PC-9 (cell line): ENCODE results near the gene TBX20. TPM values are rescaled to one million over a fixed set of nuclear protein-coding genes. Genes with fewer than 3 reads are reported as not detected.

Experiments used
- BruUV-seq: library from RNA; stranded (reverse); fragments of 400-500 nt; replicated peaks from 2 replicates; lab custom pipeline; 2021; lab: Mats Ljungman, UMichigan
- CTCF ChIA-PET: fragments of 300-600 bp; sonication (Branson Sonifier 250); formaldehyde crosslinking; loops from one replicate; lab custom pipeline; 2022; ENCODE audit warnings: antibody characterized with exemption; lab: Charles Lee
- POLR2A ChIA-PET: fragments of 300-600 bp; sonication (Branson Sonifier 250); formaldehyde crosslinking; loops from one replicate; lab custom pipeline; 2022; ENCODE audit warnings: antibody characterized with exemption; ENCODE audit not compliant: unreplicated experiment; lab: Charles Lee
- DNase-seq, 2 experiments: peaks; one replicate each; pipeline versions ENCODE4 v3.0.0 to v3.0.0-alpha.2; 2015 to 2022; ENCODE audit warnings: mixed read lengths in 1 of 2
- H2AFZ ChIP-seq: fragments of 200-600 bp; sonication (generic); 2 replicates; pipeline ENCODE4 v1.8.1; 2017; ENCODE audit warnings: antibody characterized with exemption
- H3F3A ChIP-seq: fragments of 200-600 bp; sonication (generic); 2 replicates; pipeline ENCODE4 v1.8.1; 2017; ENCODE audit warnings: antibody characterized with exemption, mild to moderate bottlenecking, low read depth; ENCODE audit not compliant: insufficient read depth
- H3K27ac ChIP-seq: fragments of 200-600 bp; sonication (generic); 2 replicates; pipeline ENCODE4 v1.6.1; 2016; ENCODE audit warnings: mixed run types
- H3K27me3 ChIP-seq: fragments of 200-600 bp; sonication (generic); 2 replicates; pipeline ENCODE4 v1.6.1; 2016; ENCODE audit warnings: low read depth, mixed run types; ENCODE audit not compliant: insufficient read depth
- H3K36me3 ChIP-seq: fragments of 200-600 bp; sonication (generic); 2 replicates; pipeline ENCODE4 v1.6.1; 2016; ENCODE audit warnings: low read depth, mixed run types
- H3K4me1 ChIP-seq: fragments of 200-600 bp; sonication (generic); replicated peaks from 2 replicates; pipeline ENCODE4 v1.6.1; 2016; ENCODE audit warnings: mixed run types; ENCODE audit not compliant: insufficient read depth
- H3K4me2 ChIP-seq: fragments of 200-600 bp; sonication (generic); 2 replicates; pipeline ENCODE4 v1.6.1; 2017; ENCODE audit warnings: mixed run types
- H3K4me3 ChIP-seq: fragments of 200-600 bp; sonication (generic); 2 replicates; pipeline ENCODE4 v1.6.1; 2016; ENCODE audit warnings: mixed run types
- H3K79me2 ChIP-seq: fragments of 200-600 bp; sonication (generic); 2 replicates; pipeline ENCODE4 v1.6.1; 2017; ENCODE audit warnings: low read depth, mixed run types
- H3K9me2 ChIP-seq: fragments of 200-600 bp; sonication (generic); 2 replicates; pipeline ENCODE4 v1.8.1; 2017; ENCODE audit warnings: mild to moderate bottlenecking; ENCODE audit not compliant: insufficient read depth
- H3K9me3 ChIP-seq: fragments of 200-600 bp; sonication (generic); 2 replicates; pipeline ENCODE4 v1.8.1; 2016; ENCODE audit warnings: low read depth; ENCODE audit not compliant: insufficient read depth
- H4K20me1 ChIP-seq: fragments of 200-600 bp; sonication (generic); 2 replicates; pipeline ENCODE4 v1.8.1; 2017; ENCODE audit not compliant: insufficient read depth
- EZH2 ChIP-seq: fragments of 200-600 bp; sonication (generic); IDR thresholded peaks from 2 replicates; pipeline ENCODE4 v1.8.0; 2017; ENCODE audit warnings: antibody characterized with exemption, low read depth
- intact Hi-C: fragments of 100-400 bp; cut with micrococcal nuclease; formaldehyde crosslinking; loops from one replicate; pipeline ENCODE4 v1.10.0; 2022; ENCODE audit not compliant: unreplicated experiment
- total RNA-seq: library from RNA; stranded (reverse); gene quantifications from 2 replicates; pipeline ENCODE4 v1.2.3, GENCODE V29; 2021
- TF ChIP-seq, protein P1 (sequence below): fragments of 200-600 bp; sonication (generic); conservative IDR thresholded peaks from 2 replicates; pipeline ENCODE4 v1.6.1; 2017; ENCODE audit warnings: mixed run types, antibody characterized with exemption, mild to moderate bottlenecking, moderate library complexity

The TBX20 gene
- total RNA-seq, 1 experiment from 2014 or later: 1.1 TPM

DNA sequence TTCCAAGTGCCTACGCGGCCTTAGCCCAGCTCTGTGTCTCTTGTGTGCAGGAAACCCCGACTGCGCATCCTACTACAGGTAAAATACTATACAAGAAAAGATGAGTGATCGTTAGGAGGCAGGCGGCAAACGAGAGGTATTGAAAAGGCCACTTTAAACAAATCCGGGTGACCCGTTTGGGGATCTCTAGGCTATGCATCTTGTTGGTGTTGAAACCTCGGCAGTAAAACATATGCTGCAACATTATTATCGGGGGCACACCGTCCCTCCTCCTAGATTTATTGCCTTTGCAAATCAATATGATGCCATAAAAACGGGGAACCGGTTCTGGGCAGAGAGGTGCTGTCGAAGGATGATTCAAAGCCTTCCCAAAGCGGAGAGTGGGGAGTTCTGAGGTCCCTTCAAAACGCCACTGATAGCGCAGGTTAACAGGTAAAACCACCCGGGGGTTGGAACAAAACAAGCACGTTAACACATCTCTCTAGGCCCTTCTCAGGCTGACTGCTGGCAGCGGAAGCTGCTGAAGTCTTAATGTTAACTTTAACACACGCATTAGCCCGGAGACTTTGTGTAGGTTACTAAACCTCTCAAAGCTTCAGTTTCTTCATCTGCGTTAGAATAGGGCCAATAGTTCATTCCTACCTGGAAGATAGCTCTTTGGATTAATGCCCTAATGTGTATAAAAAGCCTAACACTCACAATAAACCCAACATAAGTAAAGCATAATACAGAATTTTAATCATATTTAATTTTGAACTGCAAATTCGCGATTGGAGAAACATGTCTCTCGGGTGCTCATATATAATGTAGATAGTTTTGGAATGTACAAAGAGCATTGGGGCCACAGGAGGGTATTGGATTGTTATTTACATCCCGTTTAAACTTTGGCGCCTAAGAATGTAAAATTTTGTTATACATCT, 2.6 kb upstream of the TBX20 start:
- Histone ChIP-seq H3K4me3 (no peak overlapping the region), H3F3A (no peaks in the 10 kb centered on the region), H3K4me1 (no peaks in the 10 kb centered on the region), H2AFZ (no peak overlapping the region), H3K27ac (no peak overlapping the region), H3K79me2 (no peaks in the 10 kb centered on the region), H3K36me3 (no peaks in the 10 kb centered on the region), H4K20me1 (no peaks in the 10 kb centered on the region), H3K4me2 (no peak overlapping the region), H3K9me3 (no peaks in the 10 kb centered on the region), H3K9me2 (no peaks in the 10 kb centered on the region), H3K27me3 (no peaks in the 10 kb centered on the region)
- no TSS peak for BruUV-seq
- ChIA-PET CTCF (no interaction called here), POLR2A (no interaction called here)
- TF ChIP-seq, protein P1, sequence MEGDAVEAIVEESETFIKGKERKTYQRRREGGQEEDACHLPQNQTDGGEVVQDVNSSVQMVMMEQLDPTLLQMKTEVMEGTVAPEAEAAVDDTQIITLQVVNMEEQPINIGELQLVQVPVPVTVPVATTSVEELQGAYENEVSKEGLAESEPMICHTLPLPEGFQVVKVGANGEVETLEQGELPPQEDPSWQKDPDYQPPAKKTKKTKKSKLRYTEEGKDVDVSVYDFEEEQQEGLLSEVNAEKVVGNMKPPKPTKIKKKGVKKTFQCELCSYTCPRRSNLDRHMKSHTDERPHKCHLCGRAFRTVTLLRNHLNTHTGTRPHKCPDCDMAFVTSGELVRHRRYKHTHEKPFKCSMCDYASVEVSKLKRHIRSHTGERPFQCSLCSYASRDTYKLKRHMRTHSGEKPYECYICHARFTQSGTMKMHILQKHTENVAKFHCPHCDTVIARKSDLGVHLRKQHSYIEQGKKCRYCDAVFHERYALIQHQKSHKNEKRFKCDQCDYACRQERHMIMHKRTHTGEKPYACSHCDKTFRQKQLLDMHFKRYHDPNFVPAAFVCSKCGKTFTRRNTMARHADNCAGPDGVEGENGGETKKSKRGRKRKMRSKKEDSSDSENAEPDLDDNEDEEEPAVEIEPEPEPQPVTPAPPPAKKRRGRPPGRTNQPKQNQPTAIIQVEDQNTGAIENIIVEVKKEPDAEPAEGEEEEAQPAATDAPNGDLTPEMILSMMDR: no peak
- TF ChIP-seq EZH2: no peak
- DNase-seq: no peak
- intact Hi-C loops: no loop called here

DNA sequence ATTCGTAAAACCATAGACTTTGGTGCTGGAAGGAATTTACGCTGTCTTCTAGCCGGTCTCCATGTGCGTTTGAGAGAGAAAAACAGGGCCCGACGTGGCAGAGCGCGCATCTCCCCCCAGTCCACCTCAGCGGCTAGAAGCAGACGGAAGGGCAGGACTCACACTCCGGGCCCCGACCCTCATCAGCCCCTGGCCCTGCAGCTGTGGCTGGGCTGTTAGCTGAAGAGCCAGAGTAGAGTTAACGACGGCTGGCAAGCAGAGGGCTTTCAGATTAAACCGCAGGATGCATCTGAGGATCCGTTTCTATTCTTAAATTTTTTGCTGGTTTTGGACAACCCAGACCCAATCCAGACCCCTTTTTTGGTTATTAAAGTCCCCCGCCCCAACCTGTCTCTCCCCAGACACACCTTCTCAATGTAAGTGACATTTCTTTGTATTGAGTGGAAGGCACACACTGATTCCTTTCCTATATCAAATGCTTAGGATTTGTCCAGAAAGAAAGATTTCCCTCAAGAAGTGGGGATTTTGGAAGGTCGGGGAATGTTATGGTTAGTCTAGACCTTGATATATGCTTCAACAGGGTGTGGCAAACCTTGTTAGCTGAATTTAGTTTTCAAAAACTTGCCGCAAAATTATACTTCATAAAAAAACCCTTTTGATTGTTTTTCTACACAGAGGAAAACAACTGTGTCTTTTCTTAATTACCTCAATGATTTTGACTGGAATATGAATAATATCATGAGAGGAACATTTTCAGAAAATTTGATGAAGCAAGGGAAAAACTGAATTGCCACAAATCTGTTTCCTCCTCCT, 1.7 kb upstream of the TBX20 start:
- no peak overlapping the region for H3K4me3 ChIP-seq
- no peaks in the 10 kb centered on the region for H3K79me2 ChIP-seq
- no peaks in the 10 kb centered on the region for H4K20me1 ChIP-seq
- no peaks in the 10 kb centered on the region for H3K9me3 ChIP-seq
- ChIA-PET CTCF (no interaction called here), POLR2A (no interaction called here)
- intact Hi-C loops: no loop called here
- no peaks in the 10 kb centered on the region for H3F3A ChIP-seq
- no peak overlapping the region for H3K4me2 ChIP-seq
- no peaks in the 10 kb centered on the region for H3K4me1 ChIP-seq
- no peak for DNase-seq
- no peaks in the 10 kb centered on the region for H3K9me2 ChIP-seq
- no TSS peak for BruUV-seq
- TF ChIP-seq EZH2: no peak
- TF ChIP-seq, protein P1: no peak
- H3K36me3 ChIP-seq: no peaks in the 10 kb centered on the region
- no peak overlapping the region for H2AFZ ChIP-seq
- H3K27me3 ChIP-seq: no peaks in the 10 kb centered on the region
- no peak overlapping the region for H3K27ac ChIP-seq

DNA sequence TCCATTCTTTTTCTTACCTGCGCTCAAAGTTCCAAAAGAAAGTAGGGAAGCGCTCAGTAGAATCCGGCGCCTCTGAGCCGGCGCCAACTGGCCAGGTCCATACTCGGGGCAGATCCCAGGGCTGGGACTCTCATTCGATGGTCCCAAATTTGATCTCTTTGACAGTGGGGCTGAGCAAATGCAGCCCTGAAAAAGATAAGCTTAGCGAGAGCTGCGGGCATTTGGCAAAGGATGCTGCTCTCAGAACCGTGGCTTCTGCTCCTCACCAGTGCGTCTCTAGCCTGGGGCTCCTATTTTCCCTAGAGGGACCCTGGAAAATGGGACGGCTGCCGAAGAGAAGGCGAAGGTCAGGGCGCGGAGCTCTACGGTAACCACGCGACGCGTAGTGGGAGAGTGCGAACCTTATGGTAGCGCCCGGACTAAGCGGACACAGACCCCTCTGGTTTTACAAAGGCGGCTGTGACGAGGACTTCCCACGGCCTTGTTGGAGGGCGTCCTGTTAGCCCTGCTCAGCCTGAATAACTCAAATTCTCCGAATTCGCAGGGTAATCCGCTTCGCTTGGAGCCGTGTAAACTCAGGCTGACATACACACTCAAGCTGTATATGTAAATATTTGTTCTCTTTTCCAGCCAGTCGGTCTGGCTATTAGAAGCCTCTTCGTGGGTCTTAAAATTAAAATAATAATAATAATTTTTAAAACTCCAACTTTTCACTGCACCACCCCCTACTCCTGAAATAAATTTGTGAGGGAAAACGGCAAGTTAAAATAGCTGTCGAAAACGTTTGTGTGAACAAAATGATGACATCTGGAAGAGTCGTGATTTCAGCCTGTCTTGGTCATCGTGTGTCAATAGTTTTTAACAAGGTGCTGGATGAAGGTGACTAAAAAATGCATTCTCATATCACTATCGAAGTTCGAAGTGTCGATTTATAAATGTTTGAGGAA, 869 bp upstream of the TBX20 start:
- Histone ChIP-seq H3K4me2 (no peak overlapping the region), H3F3A (no peaks in the 10 kb centered on the region), H4K20me1 (no peaks in the 10 kb centered on the region), H3K36me3 (no peaks in the 10 kb centered on the region), H3K4me3 (no peak overlapping the region), H3K4me1 (no peaks in the 10 kb centered on the region), H3K9me3 (no peaks in the 10 kb centered on the region), H3K79me2 (no peaks in the 10 kb centered on the region), H3K27me3 (no peaks in the 10 kb centered on the region), H3K27ac (no peak overlapping the region), H3K9me2 (no peaks in the 10 kb centered on the region), H2AFZ (no peak overlapping the region)
- POLR2A ChIA-PET: no interaction called here
- intact Hi-C loops: no loop called here
- no peak for TF ChIP-seq EZH2
- TF ChIP-seq, protein P1: no peak
- BruUV-seq: no TSS peak
- CTCF ChIA-PET: no interaction called here
- no peak for DNase-seq
